Right hindlimb (tissue), 1 donor: ENCODE data around the gene OR2V2.
"Not testable (repeated sequence)": the region's sequence is repeated elsewhere in the genome, so short reads cannot be mapped to it uniquely, and the experiment has no call there.

Experiments
- DNase-seq: peaks from one replicate; pipeline ENCODE4 v3.0.0-alpha.2; 2018

The OR2V2 gene

GRCh38 chr5:181170996-181171395 is 23.6 kb downstream of the OR2V2 start:
- no peak for DNase-seq

DNA sequence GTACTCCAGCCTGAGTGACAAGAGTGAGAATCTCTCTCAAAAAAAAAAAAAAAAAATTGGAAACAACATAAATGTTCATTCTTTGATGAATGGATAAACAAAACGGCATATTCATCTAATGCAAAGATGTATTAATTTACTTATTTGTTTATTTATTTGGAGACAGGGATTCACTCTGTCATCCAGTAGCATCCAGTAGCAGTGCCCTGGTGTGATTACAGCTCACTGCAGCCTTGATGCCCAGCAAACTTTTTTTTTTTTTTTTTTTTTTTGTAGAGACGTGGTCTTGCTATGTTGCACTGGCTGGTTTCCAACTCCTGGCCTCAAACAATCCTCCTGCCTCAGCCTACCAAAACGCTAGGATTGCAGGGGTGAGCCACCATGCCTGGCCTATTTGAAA is 24.4 kb downstream of the OR2V2 start:
- no peak for DNase-seq

- no peak for DNase-seq
Observed at GRCh38 chr5:181173027-181173419, 25.6 kb downstream of the OR2V2 start.

GRCh38 chr5:181173420-181174342 is 26.3 kb downstream of the OR2V2 start:
- no peak for DNase-seq

DNA sequence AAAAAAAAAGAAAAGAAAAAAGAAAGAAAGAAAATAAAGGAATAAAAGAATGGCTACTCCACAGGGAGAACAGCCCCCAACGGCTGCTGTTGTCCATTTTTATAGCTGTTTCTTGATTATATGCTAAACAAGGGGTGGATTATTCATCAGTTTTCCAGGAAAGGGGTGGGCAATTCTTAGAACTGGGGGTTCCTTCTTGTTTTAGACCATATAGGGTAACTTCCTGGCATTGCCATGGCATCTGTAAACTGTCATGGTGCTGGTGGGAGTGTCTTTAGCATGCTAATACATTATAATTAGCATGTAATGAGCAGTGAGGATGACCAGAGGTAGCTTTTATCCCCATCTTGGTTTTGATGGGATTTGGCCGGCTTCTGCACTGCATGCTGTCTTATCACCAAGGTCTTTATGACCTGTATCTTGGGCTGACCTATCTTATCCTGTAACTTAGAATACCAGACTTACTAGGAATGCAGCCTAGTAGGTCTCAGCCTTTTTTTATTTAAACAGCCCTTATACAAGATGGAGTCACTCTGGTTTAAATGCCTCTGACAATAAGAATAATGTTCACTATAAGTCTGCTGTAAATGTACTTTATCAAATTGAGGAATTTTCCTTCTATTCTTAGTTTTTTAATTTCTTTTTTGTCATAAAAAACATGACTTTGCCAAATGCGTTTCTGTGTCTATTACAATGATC is 29.0 kb downstream of the OR2V2 start:
- no peak for DNase-seq

- DNase-seq, result not testable (repeated sequence)
Observed at GRCh38 chr5:181177559-181177958, 30.2 kb downstream of the OR2V2 start.

GRCh38 chr5:181181650-181182565 is 34.5 kb downstream of the OR2V2 start:
- DNase-seq, result peak; percentile 70

DNA sequence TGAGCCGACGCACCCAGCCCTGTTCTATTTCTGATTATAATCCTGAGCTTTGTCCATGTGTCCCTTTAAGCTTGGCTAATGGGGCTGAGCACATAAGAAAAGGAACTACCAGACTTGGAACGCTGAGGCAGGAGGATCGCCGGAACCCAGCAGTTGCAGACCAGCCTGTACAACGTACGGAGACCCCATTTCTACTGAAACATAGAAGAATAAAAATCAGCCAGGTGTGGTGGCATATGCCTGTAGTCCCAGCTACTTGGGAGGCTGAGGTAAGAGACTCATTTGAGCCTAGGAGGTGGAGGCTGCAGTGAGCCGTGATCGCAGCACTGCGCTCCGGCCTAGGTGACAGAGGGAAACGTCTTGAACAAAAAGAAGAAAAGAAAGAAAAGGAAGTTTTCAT is 35.3 kb downstream of the OR2V2 start:
- DNase-seq, result no peak

DNA sequence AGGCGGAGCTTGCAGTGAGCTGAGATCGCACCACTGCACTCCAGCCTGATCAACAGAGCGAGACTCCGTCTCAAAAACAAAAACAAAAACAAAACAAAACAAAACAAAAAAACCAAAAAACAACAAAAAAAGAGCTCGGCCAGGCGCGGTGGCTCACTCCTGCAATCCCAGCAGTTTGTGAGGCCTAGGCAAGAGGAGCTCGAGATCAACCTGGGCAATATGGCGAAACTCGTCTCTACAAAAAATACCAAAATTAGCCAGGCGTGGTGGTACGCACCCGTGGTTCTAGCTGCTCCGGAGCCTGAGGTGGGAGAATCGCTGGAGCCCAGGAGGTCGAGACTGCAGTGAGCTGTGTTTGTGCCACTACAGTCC is 37.4 kb downstream of the OR2V2 start:
- DNase-seq, result no peak

GRCh38 chr5:181185560-181185959 is 38.2 kb downstream of the OR2V2 start:
- no peak for DNase-seq

DNA sequence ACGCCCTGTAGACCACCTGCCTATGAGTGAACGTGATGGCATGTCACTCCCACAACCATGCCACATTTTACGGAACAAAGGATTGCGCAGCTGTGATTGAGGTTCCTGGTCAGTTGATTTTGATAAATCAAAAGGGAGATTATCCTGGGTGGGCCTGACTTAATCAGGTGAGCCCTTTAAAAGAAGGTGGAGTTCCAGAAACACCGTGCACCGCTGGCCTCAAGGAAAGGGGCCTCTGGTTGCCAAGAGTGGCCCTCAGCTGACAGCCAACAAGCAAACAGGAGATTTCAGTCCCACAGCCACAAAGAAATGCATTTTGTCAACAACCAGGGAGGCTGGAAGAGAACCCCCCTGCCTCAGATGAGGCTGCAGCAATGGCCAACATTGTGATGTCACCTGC is 38.6 kb downstream of the OR2V2 start:
- DNase-seq, result no peak

GRCh38 chr5:181186986-181187499 is 39.7 kb downstream of the OR2V2 start:
- DNase-seq, result no peak

GRCh38 chr5:181187500-181188213 is 40.3 kb downstream of the OR2V2 start:
- peak; percentile 83 for DNase-seq

GRCh38 chr5:181188700-181189362 is 41.4 kb downstream of the OR2V2 start:
- DNase-seq, result peak; percentile 89

DNA sequence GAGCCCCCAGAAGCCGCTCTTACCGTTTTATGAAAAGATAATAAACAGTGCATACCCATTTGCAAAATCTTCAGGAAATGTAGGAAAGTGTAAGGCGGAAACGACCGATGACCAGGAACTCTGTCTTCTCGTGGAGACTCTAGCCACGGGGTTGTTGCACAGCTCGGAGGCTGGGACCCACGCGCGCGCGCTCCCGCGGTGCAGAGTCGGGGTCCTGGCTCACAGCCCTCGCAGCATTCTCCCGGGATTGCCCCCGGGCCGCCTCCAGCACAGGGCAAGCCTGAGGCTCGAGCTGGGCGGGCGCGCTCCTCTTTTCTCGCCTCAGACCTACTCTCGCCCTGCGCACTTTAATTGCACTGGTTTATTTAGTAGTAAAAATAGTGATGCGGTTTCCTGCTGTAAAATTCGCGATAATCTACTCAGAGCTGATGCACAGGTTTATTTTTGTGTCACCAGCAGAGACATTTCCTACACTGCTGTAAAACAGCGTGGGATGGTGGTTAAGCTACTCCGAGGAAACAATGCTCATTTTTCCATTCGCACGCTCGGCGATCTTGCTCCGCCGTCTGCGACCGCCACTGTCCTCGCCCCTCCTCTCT is 42.1 kb downstream of the OR2V2 start:
- peak; percentile 44 for DNase-seq

DNA sequence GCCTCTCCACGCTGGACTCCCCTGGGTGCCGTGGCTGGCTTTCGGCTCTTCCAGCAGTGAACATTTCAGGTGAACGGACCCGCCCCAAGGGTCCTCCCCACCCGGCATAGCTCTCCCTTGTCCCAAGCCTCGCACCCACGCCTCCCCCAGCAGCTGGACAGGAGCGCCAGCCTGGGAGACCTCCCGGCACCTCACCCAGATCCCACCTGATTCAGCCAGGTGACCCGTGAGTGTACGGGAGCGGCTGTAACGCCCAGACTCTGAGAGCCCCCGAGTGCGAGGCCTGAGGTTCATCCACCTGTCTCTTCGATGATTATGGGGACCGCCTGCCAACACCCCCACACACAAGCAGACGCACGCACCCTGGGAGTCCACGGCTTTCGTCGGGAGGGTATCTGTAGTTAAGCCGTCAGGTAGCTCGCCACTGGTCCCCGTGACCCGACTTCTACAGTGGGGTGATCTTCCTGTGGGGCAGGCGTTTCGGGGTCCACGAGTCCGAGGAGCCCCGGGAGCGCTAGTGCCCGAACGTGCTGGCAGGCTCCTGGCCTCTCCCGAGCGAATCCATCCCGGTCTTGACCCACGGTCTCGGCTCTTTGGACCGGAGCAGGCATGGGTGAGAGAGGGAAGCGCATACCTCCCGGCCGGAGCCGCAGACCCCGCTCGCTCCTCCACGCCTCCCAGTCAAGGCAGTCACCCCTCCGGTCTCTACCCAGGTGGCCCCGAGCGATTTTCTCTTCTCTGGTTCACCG is 42.8 kb downstream of the OR2V2 start:
- DNase-seq, result no peak

GRCh38 chr5:181190711-181191525 is 43.5 kb downstream of the OR2V2 start:
- peak; percentile 69 for DNase-seq

- DNase-seq, result peak; percentile 99
Observed at GRCh38 chr5:181191526-181192336, 44.3 kb downstream of the OR2V2 start.
